GM19463 (cell line): ENCODE measurements around the gene DOCK9.

Source experiments
- ATAC-seq: cut with Tn5 transposase; IDR thresholded peaks from one replicate; pipeline ENCODE4 v1.9.1; 2021; ENCODE audit warnings: mild to moderate bottlenecking, moderate library complexity; ENCODE audit not compliant: unreplicated experiment

DOCK9 gene

GRCh38 chr13:98978280-98978679 is 416 bp upstream of the DOCK9 start:
- no peak for ATAC-seq

DNA sequence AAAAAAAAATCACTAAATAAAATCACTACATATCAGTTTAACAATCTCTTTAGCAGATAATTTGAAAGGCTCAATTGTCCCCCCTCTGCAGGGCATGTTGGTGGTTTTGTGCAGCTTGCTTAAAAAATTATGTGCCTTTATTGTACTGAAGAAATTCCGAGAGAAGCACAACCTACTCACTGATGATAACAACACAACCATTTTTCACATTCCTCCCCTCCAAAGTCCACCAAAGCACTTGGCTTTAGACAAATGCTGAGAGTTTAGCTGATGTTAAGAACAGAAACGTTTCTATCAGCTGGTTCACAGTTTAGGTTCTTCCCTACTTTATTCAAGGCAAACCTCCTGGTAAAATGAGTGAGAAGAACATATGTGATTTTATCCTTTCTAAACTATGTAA is 923 bp downstream of the DOCK9 start:
- ATAC-seq: no peak

- no peak for ATAC-seq
Observed at GRCh38 chr13:98976338-98976737, 1.5 kb downstream of the DOCK9 start.

GRCh38 chr13:98975822-98976261 is 2.0 kb downstream of the DOCK9 start:
- no peak for ATAC-seq

DNA sequence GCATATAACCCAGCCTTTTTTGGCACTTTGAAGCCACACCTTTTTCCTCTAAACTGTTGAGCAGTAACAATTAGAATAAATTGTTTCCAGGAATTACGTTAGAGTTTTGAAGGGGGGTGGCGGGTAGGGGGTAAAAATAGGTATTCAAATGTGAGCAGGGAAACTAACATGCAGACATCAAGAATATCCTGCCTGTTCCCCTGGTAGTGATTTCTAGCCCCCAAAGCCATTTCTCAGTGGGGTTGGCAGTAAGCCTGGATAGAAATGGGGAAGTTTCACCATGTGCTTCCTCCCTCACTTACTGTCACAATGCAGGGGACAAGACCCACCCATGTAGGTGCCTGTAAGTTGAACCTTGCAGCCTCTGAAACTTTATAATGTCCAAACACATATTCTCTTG is 3.8 kb downstream of the DOCK9 start:
- no peak for ATAC-seq

- ATAC-seq: no peak
Observed at GRCh38 chr13:98972627-98973026, 5.2 kb downstream of the DOCK9 start.

DNA sequence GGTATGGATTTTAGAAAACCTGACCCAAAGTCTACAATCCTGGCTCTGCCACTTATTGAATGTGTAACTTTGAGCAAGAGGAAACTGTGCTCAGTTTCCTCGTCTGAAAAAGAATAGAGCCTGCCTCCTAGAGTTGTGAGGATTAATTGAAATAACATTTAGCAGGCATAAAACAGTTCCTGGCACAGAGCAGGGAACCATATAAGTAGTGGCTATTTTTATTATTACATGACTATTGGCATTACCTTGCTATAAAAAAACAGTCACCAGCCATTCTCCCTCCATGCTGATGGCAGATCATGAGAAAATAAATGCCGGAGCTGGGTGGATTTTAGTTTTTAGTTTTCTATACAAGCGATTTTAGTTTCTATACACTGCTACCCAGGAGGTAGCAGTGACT is 5.8 kb downstream of the DOCK9 start:
- no peak for ATAC-seq

GRCh38 chr13:98970330-98970729 is 7.5 kb downstream of the DOCK9 start:
- ATAC-seq: no peak

- no peak for ATAC-seq
Observed at GRCh38 chr13:98967491-98967890, 10.4 kb downstream of the DOCK9 start.

DNA sequence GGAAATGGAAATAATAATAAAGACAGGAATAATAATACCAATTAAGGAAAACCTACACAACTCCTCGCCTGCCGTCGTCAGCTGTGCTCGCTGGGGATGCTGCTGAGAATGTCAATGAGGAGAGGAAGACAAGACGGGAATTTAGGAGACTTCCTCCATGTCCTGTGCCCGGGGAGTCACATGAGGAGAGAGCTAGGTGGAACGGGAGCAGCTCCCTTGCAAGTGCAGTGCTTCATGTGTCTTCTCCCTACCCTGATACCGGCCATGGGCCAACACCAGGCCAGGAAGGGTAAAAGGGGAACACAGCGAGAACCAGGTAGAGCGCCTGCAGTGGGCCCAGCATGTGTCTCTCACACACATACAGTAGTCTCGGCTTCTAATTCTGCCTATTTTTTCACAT is 11.8 kb downstream of the DOCK9 start:
- no peak for ATAC-seq

GRCh38 chr13:98965325-98965724 is 12.5 kb downstream of the DOCK9 start:
- no peak for ATAC-seq

GRCh38 chr13:98963917-98964316 is 13.9 kb downstream of the DOCK9 start:
- no peak for ATAC-seq

DNA sequence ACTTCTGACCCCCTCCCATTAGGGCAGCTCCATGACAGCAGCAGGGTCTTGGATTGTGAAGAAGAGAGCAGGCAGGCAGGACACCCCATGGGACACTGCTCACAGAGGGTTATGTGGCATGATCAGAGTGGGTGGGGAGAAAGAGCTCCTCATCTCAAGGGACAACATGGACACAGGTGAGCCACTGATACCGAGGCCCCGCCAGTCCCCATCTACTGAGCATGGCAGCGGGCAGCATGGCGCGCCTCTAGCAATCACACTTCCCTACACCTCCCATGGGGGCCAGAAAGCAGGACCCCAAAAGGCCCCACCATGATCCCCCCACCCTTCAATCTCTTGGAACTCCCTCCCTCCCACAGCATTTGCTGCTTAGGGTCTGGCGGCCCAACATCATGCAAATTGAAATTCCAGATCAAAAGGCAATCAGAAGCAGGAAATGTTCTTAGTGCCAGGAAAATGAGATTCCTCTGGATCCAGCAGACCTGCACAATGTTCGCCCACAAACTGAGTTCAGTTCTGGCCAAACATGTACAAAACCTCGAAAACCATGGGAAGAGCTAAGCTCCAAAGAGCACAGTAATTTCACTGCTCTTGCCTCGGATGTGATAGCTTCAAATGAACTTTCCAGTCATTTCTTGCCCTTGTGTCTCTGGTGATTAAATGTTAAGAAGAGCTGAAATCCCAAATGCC is 14.8 kb downstream of the DOCK9 start:
- ATAC-seq: no peak

DNA sequence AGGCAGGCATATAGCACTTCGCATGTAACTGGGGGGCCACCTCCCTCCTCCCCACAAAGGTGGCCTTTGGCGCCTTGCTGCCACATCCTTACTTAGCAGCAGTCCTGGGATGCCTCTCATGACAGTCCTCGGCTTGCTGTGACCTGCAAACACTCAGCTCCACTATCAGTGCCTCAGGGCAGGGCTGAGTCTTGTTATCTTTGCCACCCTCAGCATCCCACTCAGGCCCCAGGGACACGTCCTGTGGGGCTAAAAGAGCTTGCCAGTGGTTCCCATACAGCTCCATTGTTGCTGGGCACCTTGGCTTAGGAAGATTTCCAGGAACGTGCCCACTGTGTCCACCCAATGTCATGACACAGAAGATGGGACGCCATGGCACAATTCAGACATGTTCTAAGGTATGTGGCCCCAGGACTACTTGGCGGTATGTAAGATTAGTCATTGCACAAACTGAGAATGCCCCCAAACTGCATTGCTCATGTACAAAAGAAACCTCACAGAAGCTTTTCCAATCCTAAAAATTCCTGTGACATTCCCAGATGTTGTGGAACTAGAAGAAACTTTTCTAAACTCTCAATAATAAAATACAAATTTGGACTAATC is 16.3 kb downstream of the DOCK9 start:
- no peak for ATAC-seq

- ATAC-seq: no peak
Observed at GRCh38 chr13:98960606-98961502, 17.0 kb downstream of the DOCK9 start.

GRCh38 chr13:98959786-98960605 is 17.9 kb downstream of the DOCK9 start:
- ATAC-seq: no peak

- ATAC-seq: no peak
Observed at GRCh38 chr13:98959291-98959690, 18.6 kb downstream of the DOCK9 start.

- no peak for ATAC-seq
Observed at GRCh38 chr13:98958443-98958794, 19.4 kb downstream of the DOCK9 start.

- no peak for ATAC-seq
Observed at GRCh38 chr13:98957731-98958442, 20.0 kb downstream of the DOCK9 start.

- no peak for ATAC-seq
Observed at GRCh38 chr13:98955336-98955735, 22.5 kb downstream of the DOCK9 start.
